Subcutaneous adipose tissue (tissue), 4 donors: ENCODE results near the gene TTC28. TPM values are rescaled to one million over a fixed set of nuclear protein-coding genes. Genes with fewer than 3 reads are reported as not detected.

Experiments
- total RNA-seq, 4 donors: library from RNA; depleted of rRNA; stranded (reverse); fragments of >200 nt; gene quantifications; one replicate each; pipeline ENCODE4 v1.1.0, GENCODE V29; 2016
- TF ChIP-seq, protein P1 (sequence below): fragments of 450-650 bp; IDR thresholded peaks from one replicate; pipeline ENCODE4 v1.5.1; 2016; ENCODE audit warnings: low read depth, mild to moderate bottlenecking, control low read depth, antibody characterized with exemption, moderate library complexity

TTC28 gene
- total RNA-seq, 4 donors from 2014 or later: 42.6 to 71.6 (median 43.4) TPM

DNA sequence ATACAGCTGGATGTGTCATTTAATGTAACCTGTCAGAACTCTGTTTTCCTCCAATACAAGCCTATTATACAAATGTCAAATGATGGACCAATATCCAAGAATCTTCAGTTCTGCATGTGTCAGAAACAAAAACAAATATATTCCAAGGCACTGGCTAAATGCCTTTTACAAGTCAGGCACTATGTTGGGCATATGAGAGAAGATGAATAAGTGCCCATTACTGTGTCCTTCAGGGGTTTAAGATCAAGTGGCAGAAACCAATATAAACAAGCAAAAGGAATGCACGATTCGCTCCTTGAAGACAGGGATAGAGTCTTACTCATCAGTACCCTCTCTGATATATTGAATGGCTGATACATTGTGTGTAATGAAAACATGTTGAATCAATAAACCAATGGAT is 254.4 kb downstream of the TTC28 start:
- TF ChIP-seq, protein P1, sequence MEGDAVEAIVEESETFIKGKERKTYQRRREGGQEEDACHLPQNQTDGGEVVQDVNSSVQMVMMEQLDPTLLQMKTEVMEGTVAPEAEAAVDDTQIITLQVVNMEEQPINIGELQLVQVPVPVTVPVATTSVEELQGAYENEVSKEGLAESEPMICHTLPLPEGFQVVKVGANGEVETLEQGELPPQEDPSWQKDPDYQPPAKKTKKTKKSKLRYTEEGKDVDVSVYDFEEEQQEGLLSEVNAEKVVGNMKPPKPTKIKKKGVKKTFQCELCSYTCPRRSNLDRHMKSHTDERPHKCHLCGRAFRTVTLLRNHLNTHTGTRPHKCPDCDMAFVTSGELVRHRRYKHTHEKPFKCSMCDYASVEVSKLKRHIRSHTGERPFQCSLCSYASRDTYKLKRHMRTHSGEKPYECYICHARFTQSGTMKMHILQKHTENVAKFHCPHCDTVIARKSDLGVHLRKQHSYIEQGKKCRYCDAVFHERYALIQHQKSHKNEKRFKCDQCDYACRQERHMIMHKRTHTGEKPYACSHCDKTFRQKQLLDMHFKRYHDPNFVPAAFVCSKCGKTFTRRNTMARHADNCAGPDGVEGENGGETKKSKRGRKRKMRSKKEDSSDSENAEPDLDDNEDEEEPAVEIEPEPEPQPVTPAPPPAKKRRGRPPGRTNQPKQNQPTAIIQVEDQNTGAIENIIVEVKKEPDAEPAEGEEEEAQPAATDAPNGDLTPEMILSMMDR: no peak

DNA sequence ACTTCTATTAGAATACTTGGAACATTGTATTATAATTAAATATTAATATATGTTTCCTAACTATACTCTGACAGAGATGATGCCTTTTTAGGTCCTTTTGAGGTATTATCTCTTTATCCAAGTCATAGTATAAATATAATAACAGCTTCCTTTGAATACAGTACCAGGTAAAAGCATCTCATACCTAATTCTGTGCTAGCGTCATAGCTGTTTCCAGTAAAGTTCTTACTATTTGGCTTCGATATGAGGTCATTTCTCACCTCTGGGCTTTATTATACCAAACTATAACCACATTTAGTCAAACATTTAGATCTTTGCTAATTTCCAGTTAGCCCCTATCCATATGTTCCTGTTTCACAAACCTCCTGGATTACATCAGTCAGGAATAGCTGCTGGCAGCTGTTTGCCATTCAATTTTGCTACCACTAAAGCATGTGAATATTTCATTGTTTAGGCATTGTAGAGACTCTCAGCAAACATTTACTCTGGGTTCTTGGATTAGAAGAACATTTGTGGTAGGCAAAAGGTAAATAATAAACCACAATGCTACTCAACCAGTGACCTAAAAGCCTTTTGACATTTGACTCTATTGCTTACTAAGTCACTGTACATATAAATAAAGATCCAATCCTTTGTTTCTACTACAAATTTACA is 255.1 kb downstream of the TTC28 start:
- TF ChIP-seq, protein P1: no peak

DNA sequence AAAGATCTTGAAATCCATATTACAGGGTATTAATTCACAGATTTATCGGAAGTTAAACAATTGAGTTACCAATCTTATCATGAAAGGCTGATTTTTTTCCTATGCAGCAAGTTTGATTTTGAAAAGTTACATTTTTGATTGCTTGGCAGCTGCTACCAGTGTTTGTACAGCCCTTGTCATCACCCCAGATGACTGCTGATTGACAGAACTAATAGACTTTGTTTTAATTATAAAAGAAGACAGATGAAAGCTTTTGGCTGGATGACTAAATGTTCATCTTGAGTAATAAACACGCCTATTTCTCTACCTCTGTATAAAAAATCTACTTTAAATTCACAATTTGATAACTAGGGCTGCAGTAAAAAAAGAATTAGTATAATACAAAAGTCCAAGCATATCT is 259.7 kb downstream of the TTC28 start:
- TF ChIP-seq, protein P1: no peak

DNA sequence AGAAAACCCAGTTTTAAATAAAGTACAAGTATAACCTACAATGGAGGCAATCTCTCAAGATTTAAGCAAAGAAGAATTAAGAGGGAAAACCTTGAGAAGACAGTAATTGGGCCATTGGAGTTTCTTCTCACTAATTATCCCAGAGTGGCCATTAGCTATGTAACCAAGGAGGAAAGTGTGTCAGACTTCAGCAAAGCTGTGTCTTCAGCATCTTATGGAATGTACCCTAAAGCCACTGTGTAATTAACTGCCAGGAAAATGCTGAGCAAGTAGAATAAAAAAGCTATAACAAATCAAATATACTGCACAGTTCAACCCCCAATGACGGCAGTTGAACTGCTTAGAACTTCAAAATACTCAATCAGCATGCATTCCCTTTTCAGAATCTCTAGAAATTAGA is 261.6 kb downstream of the TTC28 start:
- TF ChIP-seq, protein P1: no peak

DNA sequence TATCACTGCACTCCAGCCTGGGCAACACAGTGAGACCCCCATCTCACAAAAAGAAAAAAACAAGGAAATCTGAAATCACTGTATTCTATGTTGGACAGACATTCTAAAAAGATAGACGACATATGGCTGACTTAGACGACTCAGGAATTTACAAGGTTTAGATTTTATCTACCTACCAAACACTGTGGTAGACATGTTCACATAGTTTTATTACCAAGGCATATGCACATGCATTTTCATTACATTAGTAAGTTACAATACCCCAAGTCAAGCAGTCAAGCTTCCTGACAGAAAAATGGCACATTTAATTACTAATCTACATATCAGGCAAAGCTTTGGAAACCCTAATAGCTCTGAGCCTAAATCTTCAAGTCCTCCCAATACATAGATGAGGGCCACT is 262.2 kb downstream of the TTC28 start:
- TF ChIP-seq, protein P1: no peak

DNA sequence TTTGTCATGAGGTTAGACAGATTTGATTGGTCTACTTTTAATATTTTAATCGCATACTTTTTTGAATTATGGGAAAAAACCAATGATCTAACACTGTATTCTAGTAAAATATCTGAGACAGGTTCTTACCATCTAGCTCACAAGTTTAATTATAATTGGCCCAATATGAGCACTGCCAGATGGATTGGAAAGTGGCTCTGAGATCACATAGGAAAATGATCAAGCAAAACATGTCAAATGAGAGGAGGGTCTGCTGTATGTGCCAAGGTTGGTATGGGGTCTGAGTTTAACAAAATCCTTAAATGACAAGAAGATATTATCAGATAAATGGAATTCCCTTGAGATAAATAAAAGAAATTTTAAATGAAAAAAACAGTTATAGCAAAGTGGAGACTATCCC is 264.7 kb downstream of the TTC28 start:
- TF ChIP-seq, protein P1: no peak

DNA sequence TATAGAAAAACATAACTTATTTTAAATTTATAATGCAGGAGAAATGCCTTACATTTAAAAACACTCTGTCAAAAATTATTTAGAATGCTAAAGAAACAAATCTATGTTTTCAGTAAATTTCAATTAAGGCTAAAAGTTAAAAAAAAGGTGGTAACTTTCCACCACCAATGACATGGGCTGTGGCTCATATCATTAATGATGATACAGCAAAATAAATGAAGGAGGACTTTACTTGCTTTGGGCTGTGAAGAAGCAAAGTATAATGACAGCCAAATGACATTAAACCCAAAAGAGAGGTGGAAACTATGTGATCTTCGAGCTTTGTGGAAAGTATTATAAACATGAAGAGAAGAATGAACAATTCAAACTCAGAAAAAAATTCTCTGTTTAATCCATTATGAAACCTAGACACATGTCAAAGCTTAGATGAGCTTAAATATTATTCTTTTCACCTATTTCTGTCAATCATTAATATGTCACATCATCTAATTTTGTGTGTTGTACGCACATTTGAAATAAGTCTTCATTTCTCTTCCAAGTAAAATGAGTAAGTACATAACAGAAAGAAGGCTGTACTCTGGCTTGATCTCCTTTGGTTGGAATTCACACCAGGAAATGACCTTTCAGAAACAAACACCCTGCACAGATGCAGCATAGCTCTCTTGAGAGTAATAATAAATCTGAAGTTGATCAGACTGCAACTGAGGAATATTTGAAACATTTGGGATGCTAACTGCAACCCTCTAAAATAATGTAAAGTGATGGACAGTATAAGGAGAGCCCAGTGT is 265.8 kb downstream of the TTC28 start:
- TF ChIP-seq, protein P1: no peak
